Small intestine (tissue), 7 donors: ENCODE measurements around the gene ATE1. TPM values are rescaled to one million over a fixed set of nuclear protein-coding genes. Genes with fewer than 3 reads are reported as not detected.

Experiments used
- DNase-seq, 2 donors: peaks; one replicate each; pipeline versions ENCODE4 v3.0.0 to v3.0.0-alpha.2; 2013
- FAIRE-seq: peaks from 2 replicates; lab custom pipeline; 2012; peaks lifted over from hg19 to GRCh38; lab: Jason Lieb, UNC
- H3K27ac ChIP-seq, 3 donors: one replicate each; pipeline ENCODE4 v1.5.1; 2013; ENCODE audit warnings: low read length in 2 of 3, mild to moderate bottlenecking in 2 of 3, control low read depth in 1 of 3, inconsistent platforms in 1 of 3, low read depth in 1 of 3, moderate library complexity in 1 of 3
- H3K27me3 ChIP-seq, 3 donors: one replicate each; pipeline ENCODE4 v1.6.1; 2013; ENCODE audit warnings: low read length in 3 of 3, inconsistent platforms in 1 of 3; ENCODE audit not compliant: control insufficient read depth in 3 of 3, insufficient read depth in 3 of 3
- H3K36me3 ChIP-seq, 3 donors: one replicate each; pipeline ENCODE4 v1.6.1; 2013; ENCODE audit warnings: low read length in 3 of 3, inconsistent platforms in 1 of 3, low read depth in 1 of 3, mild to moderate bottlenecking in 1 of 3, moderate library complexity in 1 of 3; ENCODE audit not compliant: control insufficient read depth in 3 of 3, insufficient read depth in 2 of 3
- H3K4me1 ChIP-seq, 3 donors: one replicate each; pipeline ENCODE4 v1.6.1; 2013; ENCODE audit warnings: low read length in 2 of 3, inconsistent platforms in 1 of 3, low read depth in 1 of 3, mild to moderate bottlenecking in 1 of 3, moderate library complexity in 1 of 3; ENCODE audit not compliant: control insufficient read depth in 3 of 3, insufficient read depth in 2 of 3
- H3K4me3 ChIP-seq, 3 donors: one replicate each; pipeline ENCODE4 v1.5.1; 2013; ENCODE audit warnings: low read length in 3 of 3, control low read depth in 1 of 3, inconsistent platforms in 1 of 3, low read depth in 1 of 3, mild to moderate bottlenecking in 1 of 3, moderate library complexity in 1 of 3
- H3K9me3 ChIP-seq, 2 donors: one replicate each; pipeline ENCODE4 v1.6.1; 2013; ENCODE audit warnings: low read depth in 1 of 2, low read length in 1 of 2; ENCODE audit not compliant: control insufficient read depth in 2 of 2, insufficient read depth in 1 of 2
- whole genome bisulfite sequencing, 3 donors: extraction: QIAGEN DNeasy Blood & Tissue Kit; methylation state at CpG; one replicate each; pipeline ENCODE4 v1.1.7; 2013; 5-methylcytosine and 5-hydroxymethylcytosine counted together
- polyA plus RNA-seq, 4 donors: library from polyadenylated mRNA; stranded (reverse) in 3 of 4; unstranded in 1 of 4; fragments of 200-250 nt in 3 of 4; fragments of 120-200 nt in 1 of 4; gene quantifications; one replicate each; pipeline versions ENCODE4 v1.2.1 to v1.2.3, GENCODE V29; 2013
- donor health status: healthy with polysubstance abuse.
- donor health status: control.
- donor health status: control.
- donor health status: Bipolar disorder and iron deficiency.
- donor health status: healthy.

ATE1 gene
- polyA plus RNA-seq, 4 donors: 11.6 to 22.8 (median 11.9) TPM

- Histone ChIP-seq H3K9me3 (no peaks in the 10 kb centered on the region), H3K36me3 (peaks cover 10 to 32% (median 19%) of the 10 kb centered on the region in 3 donors), H3K27ac (no peak overlapping the region), H3K4me3 (no peak overlapping the region), H3K27me3 (no peaks in the 10 kb centered on the region), H3K4me1 (no peaks in the 10 kb centered on the region)
- DNase-seq: no peak
- FAIRE-seq: no peak
- WGBS, 3 donors: 85 to 92% (median 88%) methylated on average over 2 of the region's 2 CpGs
Measured at GRCh38 chr10:121961456-121961855, 33.6 kb upstream of the ATE1 start.

GRCh38 chr10:121959671-121960070 lies 31.8 kb upstream of the ATE1 start:
- no peaks in the 10 kb centered on the region for H3K9me3 ChIP-seq
- no peak overlapping the region for H3K27ac ChIP-seq
- H3K27me3 ChIP-seq: no peaks in the 10 kb centered on the region
- WGBS, 3 donors: 86 to 96% (median 94%) methylated on average over 3 of the region's 3 CpGs
- no peaks in the 10 kb centered on the region for H3K4me1 ChIP-seq
- H3K4me3 ChIP-seq: no peak overlapping the region
- FAIRE-seq (no peak), DNase-seq (no peak)
- H3K36me3 ChIP-seq: peaks cover 4 to 36% (median 14%) of the 10 kb centered on the region in 3 donors

- Histone ChIP-seq H3K4me3 (no peak overlapping the region), H3K27me3 (no peaks in the 10 kb centered on the region), H3K9me3 (no peaks in the 10 kb centered on the region), H3K4me1 (no peaks in the 10 kb centered on the region), H3K27ac (no peak overlapping the region), H3K36me3 (peaks cover 4 to 21% (median 10%) of the 10 kb centered on the region in 3 donors)
- FAIRE-seq (no peak), DNase-seq (no peak)
- WGBS, 3 donors: 87 to 90% (median 89%) methylated on average over 7 of the region's 7 CpGs
Measured at GRCh38 chr10:121956111-121957061, 28.6 kb upstream of the ATE1 start.

GRCh38 chr10:121952226-121952625 lies 24.4 kb upstream of the ATE1 start:
- H3K36me3 ChIP-seq: peaks cover 0 to 12% (median 10%) of the 10 kb centered on the region in 3 donors
- 94 to 96% (median 94%) methylated on average over 5 of the region's 5 CpGs for WGBS, 3 donors
- no peak for FAIRE-seq
- H3K9me3 ChIP-seq: no peaks in the 10 kb centered on the region
- H3K27ac ChIP-seq: no peak overlapping the region
- no peak for DNase-seq
- H3K4me1 ChIP-seq: peaks cover 0 to 2% (median 0%) of the 10 kb centered on the region in 3 donors
- no peak overlapping the region for H3K4me3 ChIP-seq
- H3K27me3 ChIP-seq: no peaks in the 10 kb centered on the region

- H3K4me1 ChIP-seq: peaks cover 0 to 2% (median 0%) of the 10 kb centered on the region in 3 donors
- H3K36me3 ChIP-seq: peaks cover 0 to 4% (median 0%) of the 10 kb centered on the region in 3 donors
- no peak overlapping the region for H3K4me3 ChIP-seq
- DNase-seq (peak in 1 of 2 donors; percentile 48), FAIRE-seq (no peak)
- no peaks in the 10 kb centered on the region for H3K9me3 ChIP-seq
- no peaks in the 10 kb centered on the region for H3K27me3 ChIP-seq
- WGBS, 3 donors: 63 to 69% (median 68%) methylated on average over 3 of the region's 3 CpGs
- no peak overlapping the region for H3K27ac ChIP-seq
Measured at GRCh38 chr10:121949451-121949850, 21.6 kb upstream of the ATE1 start.

GRCh38 chr10:121949049-121949448 lies 21.2 kb upstream of the ATE1 start:
- H3K4me3 ChIP-seq: no peak overlapping the region
- WGBS, 3 donors: 28 to 36% (median 33%) methylated on average over 2 of the region's 2 CpGs
- H3K36me3 ChIP-seq: no peaks in the 10 kb centered on the region
- H3K27ac ChIP-seq: no peak overlapping the region
- H3K27me3 ChIP-seq: no peaks in the 10 kb centered on the region
- H3K4me1 ChIP-seq: peaks cover 0 to 2% (median 0%) of the 10 kb centered on the region in 3 donors
- FAIRE-seq (no peak), DNase-seq (no peak)
- no peaks in the 10 kb centered on the region for H3K9me3 ChIP-seq

- 65 to 82% (median 76%) methylated on average over 7 of the region's 7 CpGs for WGBS, 3 donors
- Histone ChIP-seq H3K36me3 (no peaks in the 10 kb centered on the region), H3K27me3 (no peaks in the 10 kb centered on the region), H3K4me1 (peaks cover 0 to 7% (median 0%) of the 10 kb centered on the region in 3 donors), H3K27ac (no peak overlapping the region), H3K9me3 (no peaks in the 10 kb centered on the region), H3K4me3 (no peak overlapping the region)
- DNase-seq: peak in 1 of 2 donors; percentile 20
- FAIRE-seq: no peak
Measured at GRCh38 chr10:121947343-121948330, 19.8 kb upstream of the ATE1 start.
